Epidermal melanocyte (primary cell): Measurements from ENCODE around the gene ZNF583.
A peak's percentile ranks its signal among the peaks of the same experiment; 100 is the strongest.

ENCODE experiments used
- DNase-seq: peaks from one replicate; pipeline ENCODE4 v3.0.0; 2011; ENCODE audit warnings: low spot score; ENCODE audit not compliant: insufficient read length

ZNF583 gene

DNA sequence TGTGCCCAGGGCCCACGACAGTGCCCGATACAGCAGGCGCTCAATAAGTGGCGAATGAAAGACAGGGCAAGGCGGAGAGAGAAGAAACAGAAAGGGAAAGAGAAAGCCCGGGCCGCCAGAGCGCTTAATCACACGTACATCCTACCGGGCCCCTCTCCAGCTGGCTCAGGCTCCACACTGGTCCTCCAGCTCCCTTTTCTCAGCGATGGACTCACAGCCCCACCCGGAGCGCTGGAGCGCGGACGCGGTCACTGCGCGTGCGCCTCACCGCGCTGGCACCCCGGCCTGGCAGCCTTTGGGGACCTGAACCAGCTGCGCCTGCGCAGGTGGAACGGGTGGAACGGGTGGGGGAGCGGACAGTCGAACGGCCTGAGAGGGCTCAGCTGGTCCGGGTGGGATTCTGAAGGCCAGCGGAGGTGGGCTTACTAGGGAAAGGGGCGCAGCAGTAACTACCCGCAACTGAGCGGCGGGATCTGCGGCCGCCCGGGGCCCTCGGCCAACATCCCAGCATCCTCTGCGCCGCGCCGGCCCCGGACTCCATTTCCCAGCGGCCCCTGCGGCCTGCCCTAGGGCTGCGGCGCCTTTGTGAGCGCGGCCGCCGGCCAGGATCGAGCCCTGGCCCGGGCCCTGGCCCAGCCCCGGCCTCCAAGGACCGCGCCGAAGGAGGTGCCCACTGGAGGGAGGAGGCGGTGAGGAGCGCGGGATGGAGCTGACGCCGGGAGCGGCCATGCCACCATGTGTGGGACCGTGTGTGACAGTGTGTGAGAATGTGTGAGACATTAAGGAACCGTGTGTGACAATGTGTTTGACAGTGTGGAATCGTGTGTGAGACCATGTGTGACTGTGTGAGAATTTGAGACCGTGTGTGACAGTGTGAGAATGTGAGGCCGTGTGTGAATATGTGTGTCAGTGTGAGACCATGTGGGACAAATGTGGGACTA lies at the start of gene ZNF583:
Gene ZNF583, plus strand, starts transcription at position 569 of the 941 bp plus-strand sequence. CDS start 2,783 bp downstream, outside the sequence.
- peak; percentile 92 for DNase-seq

DNA sequence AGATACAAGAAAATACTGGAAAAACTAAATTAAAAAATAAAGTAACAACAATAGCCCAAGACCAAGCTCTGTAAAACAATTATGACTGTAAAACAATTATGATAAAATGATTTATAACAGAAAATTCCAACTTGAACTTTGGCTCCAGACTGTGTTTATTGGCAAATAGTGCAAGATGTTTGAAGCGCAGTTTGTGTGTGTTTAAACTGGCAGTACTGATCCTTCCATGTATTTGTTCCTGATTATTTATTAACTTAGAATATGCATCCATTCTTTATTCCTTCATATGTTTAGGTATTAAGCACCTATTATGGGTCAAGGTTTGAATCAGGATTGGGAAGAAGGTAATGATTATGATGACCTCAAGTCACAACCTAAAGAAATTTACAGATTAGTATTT lies 48.6 kb upstream of the ZNF583 start:
- no peak for DNase-seq

- DNase-seq, result no peak
Measured at GRCh38 chr19:56356944-56357343, 47.2 kb upstream of the ZNF583 start.

GRCh38 chr19:56360841-56361240 lies 43.3 kb upstream of the ZNF583 start:
- DNase-seq, result no peak

DNA sequence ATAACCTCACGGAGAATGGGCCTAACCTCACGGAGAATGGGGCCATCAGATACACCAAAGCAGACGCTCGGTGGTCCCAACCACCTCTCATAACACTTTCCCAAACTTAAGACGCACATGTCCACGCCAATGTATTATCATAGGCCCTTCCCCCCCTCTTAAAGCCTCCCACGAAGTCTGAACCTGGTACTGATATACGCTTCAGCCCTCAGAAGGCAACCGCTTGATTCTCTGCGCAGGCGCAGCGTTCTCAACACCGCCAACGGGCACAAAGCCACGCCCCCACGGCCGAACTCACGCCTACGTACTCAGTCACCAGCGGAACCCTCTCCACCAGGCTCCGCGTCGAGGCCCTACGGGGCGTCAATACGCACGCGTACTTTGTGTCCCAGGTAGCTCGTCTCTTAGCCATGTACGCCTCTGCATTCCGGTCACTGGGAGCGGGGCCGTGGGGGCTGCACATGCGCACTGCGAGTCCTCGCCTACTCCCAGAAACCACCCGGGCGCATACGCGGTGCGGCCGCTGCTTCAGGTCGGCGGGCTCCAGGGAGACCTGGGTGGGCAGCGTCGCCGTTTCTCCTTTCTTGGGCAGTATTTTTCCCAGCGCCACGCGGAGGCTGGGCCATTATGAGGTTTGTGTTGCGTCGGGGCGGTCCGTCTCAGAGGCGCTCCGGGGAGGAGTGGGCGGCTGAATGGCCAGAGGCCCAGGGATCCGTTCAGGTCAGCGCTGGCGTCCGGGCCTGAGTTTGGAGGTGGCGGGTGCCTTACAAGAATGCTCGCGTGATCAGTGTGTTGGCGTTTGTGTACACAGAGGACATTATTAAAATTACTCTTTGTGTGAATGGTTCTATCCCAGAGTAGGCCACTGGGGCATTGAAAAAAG lies 36.1 kb upstream of the ZNF583 start:
- DNase-seq, result peak; percentile 46

DNA sequence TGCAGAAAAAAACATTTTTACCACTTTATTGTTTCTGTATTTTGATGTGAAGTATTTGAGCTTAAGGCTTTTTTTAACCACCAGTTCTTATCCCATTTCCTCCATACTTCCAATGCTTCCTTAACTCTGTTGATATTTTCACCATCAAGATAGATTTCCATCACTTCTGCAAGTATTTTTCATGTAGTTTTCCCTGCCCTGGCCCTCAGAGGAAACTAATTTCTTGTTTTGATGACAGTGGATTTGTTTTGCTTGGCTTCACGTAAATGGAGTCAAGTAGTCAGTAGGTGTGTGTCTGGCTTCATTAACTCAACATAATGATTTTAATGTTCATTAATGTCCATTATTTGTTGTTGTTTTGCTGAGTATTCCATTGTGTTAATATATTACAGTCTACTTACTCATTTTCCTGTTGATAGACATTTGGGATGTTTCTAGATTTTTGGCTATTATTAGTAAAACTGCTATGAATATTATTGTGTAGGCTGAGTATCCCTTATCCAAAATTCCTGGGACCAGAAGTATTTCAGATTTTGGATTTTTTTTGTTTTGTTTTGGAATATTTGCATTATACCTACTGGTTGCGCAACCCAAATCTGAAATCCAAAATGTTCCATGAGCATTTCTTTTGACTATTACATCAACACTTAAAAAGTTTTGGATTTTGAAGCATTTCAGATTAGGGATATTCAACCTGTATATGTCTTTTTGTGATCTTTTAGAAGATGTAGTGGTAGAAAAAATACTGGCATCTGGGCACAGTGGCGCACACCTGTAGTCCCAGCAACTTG lies 34.1 kb upstream of the ZNF583 start:
- DNase-seq, result no peak

DNA sequence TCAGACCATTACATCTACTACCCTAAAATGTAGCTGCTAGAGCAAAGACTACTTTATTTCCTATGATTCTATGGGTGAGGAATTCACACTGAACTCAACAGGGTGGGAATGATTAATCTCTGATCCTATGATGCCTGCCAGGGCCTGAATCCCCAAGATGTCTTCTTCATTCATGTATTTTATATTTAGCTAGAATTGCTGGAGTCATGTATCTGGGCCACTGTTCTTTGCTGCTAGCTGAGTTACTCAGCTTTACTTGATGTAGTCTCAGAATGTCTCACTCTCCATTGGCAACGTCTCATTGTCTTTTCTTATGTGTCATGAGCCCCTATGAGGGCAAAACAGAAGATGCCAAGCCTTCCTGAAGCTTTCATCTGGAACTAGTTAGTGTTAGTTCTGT lies 31.9 kb upstream of the ZNF583 start:
- DNase-seq, result no peak

DNA sequence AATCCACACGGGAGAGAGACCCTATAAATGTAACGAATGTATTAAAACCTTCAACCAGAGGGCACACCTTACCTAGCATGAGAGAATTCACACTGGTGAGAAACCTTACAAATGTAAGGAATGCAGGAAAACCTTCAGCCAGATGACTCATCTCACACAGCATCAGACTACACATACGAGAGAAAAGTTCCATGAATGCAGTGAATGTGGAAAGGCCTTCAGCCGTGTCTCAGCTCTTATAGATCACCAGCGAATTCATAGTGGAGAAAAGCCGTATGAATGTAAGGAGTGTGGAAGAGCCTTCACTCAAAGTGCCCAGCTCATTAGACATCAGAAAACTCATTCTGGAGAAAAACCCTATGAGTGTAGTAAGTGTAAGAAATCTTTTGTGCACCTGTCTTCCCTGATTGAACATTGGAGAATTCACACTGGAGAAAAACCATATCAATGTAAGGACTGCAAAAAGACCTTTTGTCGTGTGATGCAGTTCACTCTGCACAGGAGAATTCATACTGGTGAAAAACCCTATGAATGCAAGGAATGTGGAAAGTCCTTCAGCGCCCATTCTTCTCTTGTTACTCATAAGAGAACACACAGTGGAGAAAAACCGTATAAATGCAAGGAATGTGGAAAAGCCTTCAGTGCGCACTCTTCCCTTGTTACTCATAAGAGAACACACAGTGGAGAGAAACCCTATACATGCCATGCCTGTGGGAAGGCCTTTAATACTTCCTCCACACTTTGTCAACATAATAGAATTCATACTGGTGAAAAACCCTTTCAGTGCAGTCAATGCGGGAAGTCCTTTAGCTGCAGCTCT lies 26.8 kb upstream of the ZNF583 start:
- no peak for DNase-seq

GRCh38 chr19:56383826-56384605 lies 20.1 kb upstream of the ZNF583 start:
- no peak for DNase-seq

DNA sequence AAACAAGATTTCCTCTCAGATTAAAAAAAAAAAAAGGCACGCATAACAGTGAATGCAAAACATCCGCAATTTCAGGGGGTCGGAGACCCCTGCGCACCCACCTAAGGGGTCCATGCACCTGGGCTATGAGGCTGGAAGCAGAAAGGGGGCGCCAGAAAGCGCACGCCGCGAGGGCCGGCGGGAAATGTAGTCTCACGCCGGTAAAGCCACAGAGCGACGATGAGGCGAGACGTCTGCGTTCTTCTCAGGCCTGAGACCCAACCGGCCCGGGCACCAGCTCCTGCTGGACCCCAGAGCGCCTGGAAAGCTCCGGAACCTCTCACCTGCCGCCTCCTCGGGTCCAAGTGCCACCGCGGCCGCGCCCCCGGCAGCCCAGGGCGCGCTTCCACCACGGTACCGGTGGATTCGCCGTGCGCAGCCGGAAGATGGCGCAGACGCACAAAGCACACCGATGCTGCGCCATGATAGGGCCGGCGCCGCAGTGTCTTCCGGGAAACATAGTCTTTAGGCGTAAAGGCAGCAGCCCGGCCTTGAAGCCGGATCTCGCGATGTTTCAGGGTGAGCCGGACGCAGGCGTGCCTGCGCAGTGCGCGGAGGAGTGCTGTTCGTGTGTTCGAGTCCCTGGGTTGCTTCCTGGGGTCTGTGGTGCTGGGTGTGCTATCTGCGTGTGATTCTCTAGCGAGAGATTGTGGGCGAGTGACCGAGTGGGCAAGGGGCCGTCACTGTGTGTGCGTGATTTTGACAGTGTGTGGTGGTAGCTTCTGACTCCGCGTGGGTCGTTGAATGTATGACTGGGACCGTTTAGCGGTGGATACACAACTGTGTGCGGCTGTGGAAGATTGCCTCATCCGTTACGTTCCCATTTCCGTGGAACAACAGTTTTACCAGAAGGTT lies 10.8 kb upstream of the ZNF583 start, which contains the start of gene ZNF582:
Gene ZNF582, minus strand, starts transcription at position 416 of the 894 bp plus-strand sequence. CDS start 1,782 bp downstream, outside the sequence.
- peak; percentile 96 for DNase-seq

DNA sequence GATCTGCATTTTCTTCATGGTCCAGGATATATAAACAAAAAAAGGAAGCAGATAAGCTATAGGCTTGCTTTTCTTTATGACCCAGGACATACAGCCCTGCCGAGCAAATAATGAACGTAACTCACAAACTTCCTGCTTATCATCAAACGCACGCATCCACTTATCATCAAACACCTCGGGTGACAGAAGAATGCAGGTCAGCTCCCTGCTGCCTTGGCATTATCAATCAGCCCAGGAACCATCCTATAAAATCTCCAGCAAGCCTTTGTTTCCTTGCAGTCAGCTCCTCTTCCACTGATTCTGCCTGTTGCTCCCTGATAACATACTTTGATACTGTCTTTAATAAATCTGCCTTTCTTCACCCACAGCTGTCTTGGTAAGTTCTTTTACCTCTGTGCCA lies 5.3 kb upstream of the ZNF583 start:
- no peak for DNase-seq

DNA sequence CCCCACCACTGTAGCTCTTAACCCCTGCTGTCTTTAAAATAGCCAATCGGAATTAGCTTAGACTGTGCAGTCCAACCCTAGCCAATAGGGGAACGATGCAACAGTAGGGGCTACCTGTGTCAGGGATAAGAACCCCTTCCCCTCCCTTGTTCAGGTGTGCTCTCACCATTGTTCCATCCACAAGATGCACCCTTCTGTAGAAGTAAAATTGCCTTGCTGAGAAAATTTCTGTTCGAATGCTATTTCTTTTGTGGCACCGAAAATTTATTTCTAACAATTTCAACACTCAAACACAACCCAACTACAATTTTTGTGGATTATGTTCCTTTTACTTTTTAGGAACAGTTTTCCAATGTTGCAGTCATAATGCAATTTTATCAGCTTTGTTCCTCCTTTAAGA lies 3.6 kb upstream of the ZNF583 start:
- no peak for DNase-seq

- no peak for DNase-seq
Measured at GRCh38 chr19:56403261-56403660, 871 bp upstream of the ZNF583 start.

DNA sequence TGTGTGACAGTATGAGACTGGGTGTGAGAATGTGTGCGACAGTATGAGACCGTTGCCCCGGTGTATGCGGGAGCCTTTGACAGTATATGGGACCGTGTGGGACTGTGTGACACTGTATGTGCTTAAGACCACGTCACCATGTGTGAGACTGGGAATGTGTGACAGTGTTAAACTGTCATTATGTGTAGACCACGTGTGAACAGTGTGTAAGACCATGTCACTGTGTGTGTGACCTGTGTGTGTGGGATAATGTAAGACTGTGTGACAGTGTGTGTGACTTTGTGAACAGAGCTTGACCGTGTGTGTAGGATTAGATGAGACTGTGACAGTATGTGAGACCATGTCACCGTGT lies 549 bp downstream of the ZNF583 start:
- DNase-seq, result no peak

- DNase-seq, result no peak
Measured at GRCh38 chr19:56405062-56405461, 930 bp downstream of the ZNF583 start.

DNA sequence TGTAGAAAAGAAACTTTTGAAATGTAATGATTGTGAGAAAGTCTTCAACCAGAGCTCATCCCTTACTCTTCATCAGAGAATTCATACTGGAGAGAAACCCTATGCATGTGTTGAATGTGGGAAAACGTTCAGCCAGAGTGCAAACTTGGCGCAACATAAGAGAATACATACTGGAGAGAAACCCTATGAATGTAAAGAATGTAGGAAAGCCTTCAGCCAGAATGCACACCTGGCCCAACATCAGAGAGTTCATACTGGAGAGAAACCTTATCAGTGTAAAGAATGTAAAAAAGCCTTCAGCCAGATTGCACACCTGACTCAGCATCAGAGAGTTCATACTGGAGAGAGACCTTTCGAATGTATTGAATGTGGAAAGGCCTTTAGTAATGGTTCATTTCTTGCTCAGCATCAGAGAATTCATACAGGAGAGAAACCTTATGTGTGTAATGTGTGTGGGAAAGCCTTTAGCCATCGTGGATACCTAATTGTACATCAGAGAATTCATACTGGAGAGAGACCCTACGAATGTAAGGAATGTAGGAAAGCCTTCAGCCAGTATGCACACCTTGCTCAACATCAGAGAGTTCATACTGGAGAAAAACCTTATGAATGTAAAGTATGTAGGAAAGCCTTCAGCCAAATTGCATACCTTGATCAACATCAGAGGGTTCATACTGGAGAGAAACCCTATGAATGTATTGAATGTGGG lies 19.3 kb downstream of the ZNF583 start:
- DNase-seq, result no peak

GRCh38 chr19:56423985-56424353 lies 19.8 kb downstream of the ZNF583 start:
- DNase-seq, result no peak

GRCh38 chr19:56441206-56441792 lies 37.2 kb downstream of the ZNF583 start:
- no peak for DNase-seq
